ENCODE results near the gene CSMD2.

DNA sequence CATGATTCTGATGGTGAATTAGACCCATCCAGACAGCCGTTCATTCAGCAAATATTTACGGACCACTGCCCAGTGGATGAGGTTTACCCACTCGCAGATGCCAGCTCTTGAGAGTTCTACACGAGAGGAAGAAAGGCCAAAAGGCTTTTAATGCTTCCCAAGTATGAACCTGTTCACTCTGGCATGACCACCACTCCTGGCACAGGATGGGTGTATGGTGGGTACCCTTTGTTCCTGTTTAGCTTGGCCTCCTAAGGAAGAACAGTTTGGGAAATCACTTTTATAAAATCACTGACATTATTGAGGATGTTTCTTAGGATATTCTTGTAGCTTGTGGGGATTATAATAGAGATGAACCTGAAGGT is 233.9 kb downstream of the CSMD2 start:
- TF ChIP-seq, protein P1, sequence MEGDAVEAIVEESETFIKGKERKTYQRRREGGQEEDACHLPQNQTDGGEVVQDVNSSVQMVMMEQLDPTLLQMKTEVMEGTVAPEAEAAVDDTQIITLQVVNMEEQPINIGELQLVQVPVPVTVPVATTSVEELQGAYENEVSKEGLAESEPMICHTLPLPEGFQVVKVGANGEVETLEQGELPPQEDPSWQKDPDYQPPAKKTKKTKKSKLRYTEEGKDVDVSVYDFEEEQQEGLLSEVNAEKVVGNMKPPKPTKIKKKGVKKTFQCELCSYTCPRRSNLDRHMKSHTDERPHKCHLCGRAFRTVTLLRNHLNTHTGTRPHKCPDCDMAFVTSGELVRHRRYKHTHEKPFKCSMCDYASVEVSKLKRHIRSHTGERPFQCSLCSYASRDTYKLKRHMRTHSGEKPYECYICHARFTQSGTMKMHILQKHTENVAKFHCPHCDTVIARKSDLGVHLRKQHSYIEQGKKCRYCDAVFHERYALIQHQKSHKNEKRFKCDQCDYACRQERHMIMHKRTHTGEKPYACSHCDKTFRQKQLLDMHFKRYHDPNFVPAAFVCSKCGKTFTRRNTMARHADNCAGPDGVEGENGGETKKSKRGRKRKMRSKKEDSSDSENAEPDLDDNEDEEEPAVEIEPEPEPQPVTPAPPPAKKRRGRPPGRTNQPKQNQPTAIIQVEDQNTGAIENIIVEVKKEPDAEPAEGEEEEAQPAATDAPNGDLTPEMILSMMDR (IDR thresholded peaks at IDR 0.05): no peak
- TF ChIP-seq POLR2A (IDR thresholded peaks at IDR 0.05): no peak
